HepG2 (cell line): Measurements from ENCODE around the gene SLC39A2.

Experiments used
- EP300 ChIP-seq, 3 experiments: sonication (generic) in 1 of 3; formaldehyde crosslinking in 1 of 3; IDR thresholded peaks; 2 replicates each; pipeline versions ENCODE4 v1.5.1 to v1.6.1; 2011 to 2020; ENCODE audit warnings: low read depth in 2 of 3, low read length in 2 of 3, borderline replicate concordance in 1 of 3, improper control_type of control experiment in 1 of 3, mild to moderate bottlenecking in 1 of 3, missing genetic modification reagents in 1 of 3, moderate library complexity in 1 of 3
- SUZ12 ChIP-seq: fragments of 150-350 bp; IDR thresholded peaks from 2 replicates; pipeline ENCODE4 v1.6.1; 2014; ENCODE audit warnings: low read depth, low read length
- TCF7 ChIP-seq: sonication (generic); IDR thresholded peaks from 2 replicates; pipeline ENCODE4 v1.6.1; 2016; ENCODE audit warnings: antibody characterized with exemption, low read depth
- ZFP62 ChIP-seq: sonication (generic); formaldehyde crosslinking; IDR thresholded peaks from 2 replicates; pipeline ENCODE4 v1.4.0; 2020; ENCODE audit warnings: missing genetic modification reagents
- TF ChIP-seq, protein P1 (sequence below): sonication (generic); formaldehyde crosslinking; IDR thresholded peaks from 2 replicates; pipeline ENCODE4 v1.9.0; 2022; ENCODE audit warnings: missing genetic modification reagents, mild to moderate bottlenecking, borderline replicate concordance

DNA sequence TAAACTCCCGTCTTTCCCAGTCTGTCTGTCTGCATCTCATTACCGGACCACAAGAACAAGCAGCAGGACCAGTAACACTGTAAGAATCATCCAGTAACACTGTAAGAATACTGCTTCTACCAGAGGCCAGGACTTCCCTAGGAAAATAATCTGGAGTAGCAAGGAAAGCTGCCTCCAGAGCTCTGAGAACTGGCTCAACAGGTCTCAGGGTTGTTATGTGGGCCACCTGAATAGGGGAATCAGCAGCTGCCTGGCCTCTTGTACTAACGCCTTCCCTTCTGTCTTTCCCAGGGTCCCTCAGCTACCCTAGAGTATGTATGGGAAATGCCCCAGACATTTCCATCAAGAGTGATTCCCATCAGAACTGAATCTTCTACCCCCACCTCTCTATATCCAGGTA is 954 bp upstream of the SLC39A2 start:
- TF ChIP-seq EP300 (IDR thresholded peaks at IDR 0.05; ENCODE audit: low read depth in 2 of 2, low read length in 2 of 2): no peak
- no peak for TF ChIP-seq EP300 (CRISPR knock-in tag; IDR thresholded peaks at IDR 0.05; ENCODE audit: borderline replicate concordance)
- TF ChIP-seq TCF7: no peak
- TF ChIP-seq SUZ12: no peak
- no peak for TF ChIP-seq ZFP62 (CRISPR knock-in tag)
- TF ChIP-seq, protein P1, sequence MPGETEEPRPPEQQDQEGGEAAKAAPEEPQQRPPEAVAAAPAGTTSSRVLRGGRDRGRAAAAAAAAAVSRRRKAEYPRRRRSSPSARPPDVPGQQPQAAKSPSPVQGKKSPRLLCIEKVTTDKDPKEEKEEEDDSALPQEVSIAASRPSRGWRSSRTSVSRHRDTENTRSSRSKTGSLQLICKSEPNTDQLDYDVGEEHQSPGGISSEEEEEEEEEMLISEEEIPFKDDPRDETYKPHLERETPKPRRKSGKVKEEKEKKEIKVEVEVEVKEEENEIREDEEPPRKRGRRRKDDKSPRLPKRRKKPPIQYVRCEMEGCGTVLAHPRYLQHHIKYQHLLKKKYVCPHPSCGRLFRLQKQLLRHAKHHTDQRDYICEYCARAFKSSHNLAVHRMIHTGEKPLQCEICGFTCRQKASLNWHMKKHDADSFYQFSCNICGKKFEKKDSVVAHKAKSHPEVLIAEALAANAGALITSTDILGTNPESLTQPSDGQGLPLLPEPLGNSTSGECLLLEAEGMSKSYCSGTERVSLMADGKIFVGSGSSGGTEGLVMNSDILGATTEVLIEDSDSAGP: no peak
